Medulla oblongata (tissue), 1 donor: Measurements from ENCODE around the gene RMND1.
"Not testable (repeated sequence)": the region's sequence is repeated elsewhere in the genome, so short reads cannot be mapped to it uniquely, and the experiment has no call there.

ENCODE experiments used
- DNase-seq: peaks from one replicate; pipeline ENCODE4 v3.0.0-alpha.2; 2015; ENCODE audit errors: extremely low spot score

RMND1 gene

DNA sequence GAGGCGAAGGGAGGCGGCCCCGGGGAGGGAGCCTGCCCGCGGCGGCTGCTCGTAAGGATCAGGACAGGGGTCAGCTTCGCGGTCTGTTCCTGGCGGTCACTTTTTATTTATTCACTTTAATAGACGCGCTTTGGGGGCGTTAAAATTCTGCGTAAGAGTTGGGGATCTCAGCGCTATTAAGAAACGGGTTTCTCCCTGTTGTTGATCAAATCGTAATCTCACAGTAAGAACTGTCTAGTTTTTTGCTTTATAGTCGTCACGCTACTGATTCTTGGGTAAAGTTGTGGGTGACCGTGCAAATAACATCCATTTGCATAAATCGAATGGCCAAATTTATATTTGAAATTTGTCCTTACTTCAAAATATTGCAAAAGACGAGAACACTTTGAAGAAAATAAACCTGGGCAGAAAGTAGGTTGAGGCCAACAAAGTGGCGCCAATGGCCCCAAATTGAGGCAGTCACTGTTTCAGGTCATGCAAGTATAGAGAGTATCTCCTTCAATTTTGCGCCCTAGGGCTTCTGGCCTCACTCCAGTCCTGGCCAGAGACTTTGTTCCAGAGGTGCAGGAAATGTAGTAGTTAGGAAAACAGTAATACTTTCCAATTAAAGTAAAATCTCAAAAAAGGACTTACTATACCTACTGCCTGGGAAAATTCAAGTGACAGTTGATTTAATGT, 963 bp upstream of the RMND1 start:
- DNase-seq = peak; percentile 46

GRCh38 chr6:151451417-151451949, 443 bp downstream of the RMND1 start:
- DNase-seq = no peak

DNA sequence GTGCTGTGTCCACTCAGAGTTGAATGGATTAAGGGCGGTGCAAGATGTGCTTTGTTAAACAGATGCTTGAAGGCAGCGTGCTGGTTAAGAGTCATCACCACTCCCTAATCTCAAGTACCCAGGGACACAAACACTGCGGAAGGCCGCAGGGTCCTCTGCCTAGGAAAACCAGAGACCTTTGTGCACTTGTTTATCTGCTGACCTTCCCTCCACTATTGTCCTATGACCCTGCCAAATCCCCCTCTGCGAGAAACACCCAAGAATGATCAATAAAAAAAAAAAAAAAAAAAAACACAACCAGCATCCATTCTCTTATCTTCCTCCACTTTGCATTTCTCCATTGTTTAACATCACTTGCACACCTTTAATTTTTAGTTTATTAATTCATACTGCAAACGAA, 998 bp downstream of the RMND1 start:
- DNase-seq = not testable (repeated sequence)

- no peak for DNase-seq
Measured at GRCh38 chr6:151448623-151449022, 3.3 kb downstream of the RMND1 start.

GRCh38 chr6:151447237-151447636, 4.7 kb downstream of the RMND1 start:
- DNase-seq = no peak

DNA sequence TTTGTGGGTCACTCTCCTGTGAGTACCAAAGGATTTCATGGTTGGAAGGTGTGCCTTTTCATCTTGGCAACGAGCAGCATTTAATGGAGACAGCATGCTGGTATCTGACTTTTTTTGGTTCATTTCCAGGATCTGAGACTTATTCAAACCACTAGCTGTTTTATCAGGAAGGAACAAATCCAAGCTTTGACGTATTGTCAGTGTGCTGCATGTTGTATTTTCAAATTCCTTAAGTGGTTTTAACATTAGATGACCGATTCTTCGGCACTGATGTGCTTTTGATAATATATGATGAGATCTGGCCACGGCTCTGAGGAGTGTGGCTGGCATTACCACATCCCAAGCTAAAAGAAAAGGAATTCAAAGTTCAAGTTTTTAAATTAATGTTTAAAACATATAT, 6.4 kb downstream of the RMND1 start:
- no peak for DNase-seq

- no peak for DNase-seq
Measured at GRCh38 chr6:151443911-151444621, 7.9 kb downstream of the RMND1 start.

- DNase-seq = no peak
Measured at GRCh38 chr6:151443454-151443853, 8.5 kb downstream of the RMND1 start.

DNA sequence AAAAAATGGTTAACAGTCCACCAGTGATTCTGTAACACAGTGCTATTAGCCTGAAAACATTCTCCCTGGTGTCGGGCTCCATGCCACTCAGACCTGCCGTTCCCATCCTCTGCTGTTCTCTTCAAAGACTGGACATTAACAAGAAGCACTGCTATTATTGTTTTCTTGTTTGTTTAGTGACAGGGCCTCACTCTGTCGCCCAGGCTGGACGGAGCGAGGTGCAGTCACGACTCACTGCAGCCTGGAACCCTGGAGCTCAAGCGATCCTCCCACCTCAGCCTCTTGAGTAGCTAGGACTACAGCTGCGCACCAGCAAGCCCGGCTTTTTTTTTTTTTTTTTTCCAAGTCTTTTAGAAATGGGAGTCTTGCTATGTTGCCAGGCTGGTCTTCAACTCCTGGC, 9.6 kb downstream of the RMND1 start:
- DNase-seq = no peak

DNA sequence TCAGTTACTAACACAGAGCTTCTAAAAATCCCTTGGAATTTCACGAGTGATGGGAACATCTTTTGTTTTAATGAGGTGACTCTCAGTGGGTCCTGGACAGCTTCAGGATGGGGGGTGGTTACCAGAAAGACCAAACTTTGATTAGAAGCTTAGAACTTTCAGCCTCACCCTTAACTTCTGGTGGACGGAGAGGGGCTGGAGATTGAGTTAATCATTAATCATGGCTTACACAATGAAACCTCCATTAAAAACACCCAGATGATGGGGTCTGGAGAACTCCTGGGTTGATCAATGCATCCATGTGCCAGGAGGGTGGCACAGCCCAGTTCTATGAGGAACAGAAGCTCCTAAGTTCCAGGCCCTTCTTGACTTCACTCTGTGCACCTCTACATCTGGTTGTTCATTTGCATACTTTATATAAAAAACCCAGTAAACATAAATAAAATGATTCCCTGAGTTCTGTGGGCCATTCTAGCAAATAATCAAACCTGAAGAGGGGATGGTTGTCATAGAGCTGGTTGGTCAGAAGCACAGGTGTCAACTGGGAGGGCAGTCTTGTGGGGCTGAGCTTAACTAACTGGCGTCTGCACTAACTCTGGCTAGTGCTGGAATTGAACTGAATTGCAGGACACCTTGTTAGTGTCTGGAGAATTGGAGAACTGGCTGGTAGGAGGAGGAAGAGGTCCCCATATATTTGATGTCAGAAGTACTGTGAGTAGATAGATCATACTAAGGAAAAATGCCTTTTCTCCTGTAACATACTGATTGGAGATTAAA, 10.3 kb downstream of the RMND1 start:
- DNase-seq = no peak

GRCh38 chr6:151440930-151441329, 11.0 kb downstream of the RMND1 start:
- peak; percentile 38 for DNase-seq

- no peak for DNase-seq
Measured at GRCh38 chr6:151440498-151440897, 11.4 kb downstream of the RMND1 start.

DNA sequence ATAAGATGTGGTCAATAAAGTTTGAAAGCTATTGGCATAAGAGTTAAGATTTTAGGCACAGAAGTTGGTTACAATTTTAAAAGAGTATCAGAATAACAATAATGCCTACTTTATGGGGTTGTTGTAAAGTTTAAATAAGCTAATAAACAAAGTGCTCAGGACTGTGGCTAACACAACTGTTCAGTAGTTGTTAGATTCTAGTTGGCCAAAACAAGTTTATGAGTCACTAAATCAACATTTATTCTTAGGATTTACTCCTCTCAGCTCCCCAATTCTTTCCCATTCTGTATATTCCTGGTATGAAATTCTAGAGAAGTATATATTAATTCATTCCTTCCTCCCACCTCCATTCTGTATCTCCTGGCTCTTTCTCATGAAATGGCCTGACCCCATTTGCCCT, 14.5 kb downstream of the RMND1 start:
- no peak for DNase-seq

DNA sequence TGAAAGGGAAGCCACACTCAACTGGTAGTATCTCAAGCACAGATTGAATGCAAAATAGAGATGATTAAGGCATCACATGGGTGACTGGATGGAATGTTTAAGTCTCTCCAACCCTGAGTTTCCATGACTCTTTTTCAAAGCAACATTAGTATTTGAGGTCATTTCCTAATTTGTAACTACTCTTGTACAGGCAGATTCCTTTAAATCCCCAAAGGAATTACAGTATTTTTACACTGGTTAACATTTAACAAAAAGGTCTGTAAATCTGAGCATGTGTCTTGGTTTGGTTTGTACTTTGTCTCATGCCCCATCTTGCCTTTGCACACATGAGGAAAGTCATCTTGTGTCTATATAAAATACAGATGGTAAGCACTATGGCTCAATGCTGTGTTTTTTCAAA, 15.1 kb downstream of the RMND1 start:
- DNase-seq = no peak

DNA sequence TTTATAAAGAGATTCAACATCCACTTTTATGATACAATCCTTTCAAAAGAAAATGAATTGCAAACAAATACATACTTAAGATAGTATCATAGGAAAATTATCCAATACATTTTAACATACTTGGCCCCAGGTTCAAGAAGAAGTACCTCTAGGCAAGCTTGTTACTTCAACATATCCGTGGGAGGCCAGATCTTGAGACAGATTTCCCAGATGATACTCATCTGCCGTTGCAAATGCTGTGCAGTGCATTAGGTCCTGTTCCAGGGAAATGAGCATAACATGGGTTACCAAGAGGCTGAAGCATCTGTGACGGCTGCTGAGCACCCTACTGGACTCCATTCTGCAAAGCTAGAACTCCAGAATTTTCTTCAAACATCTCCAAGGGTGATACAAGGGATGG, 15.6 kb downstream of the RMND1 start:
- no peak for DNase-seq

- no peak for DNase-seq
Measured at GRCh38 chr6:151434369-151434768, 17.6 kb downstream of the RMND1 start.

DNA sequence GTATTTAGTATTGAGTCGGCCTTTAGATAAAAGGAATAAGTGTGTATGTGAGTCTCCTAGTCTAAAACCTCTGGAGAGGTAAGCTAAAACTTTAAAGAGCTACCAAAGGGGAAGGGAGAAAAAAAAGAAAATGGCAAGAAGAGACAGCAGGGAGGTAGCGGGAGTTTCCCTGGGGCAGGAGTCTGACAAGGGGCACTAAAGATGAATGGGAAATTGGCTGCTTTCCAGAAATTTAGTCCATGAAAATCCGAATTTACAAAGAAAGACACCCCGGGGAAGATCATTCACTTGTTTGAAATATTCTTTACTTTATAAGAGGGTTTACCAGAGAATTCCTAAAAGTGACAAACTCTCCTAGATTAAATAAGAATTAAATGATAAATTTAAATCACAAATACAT, 19.3 kb downstream of the RMND1 start:
- no peak for DNase-seq

DNA sequence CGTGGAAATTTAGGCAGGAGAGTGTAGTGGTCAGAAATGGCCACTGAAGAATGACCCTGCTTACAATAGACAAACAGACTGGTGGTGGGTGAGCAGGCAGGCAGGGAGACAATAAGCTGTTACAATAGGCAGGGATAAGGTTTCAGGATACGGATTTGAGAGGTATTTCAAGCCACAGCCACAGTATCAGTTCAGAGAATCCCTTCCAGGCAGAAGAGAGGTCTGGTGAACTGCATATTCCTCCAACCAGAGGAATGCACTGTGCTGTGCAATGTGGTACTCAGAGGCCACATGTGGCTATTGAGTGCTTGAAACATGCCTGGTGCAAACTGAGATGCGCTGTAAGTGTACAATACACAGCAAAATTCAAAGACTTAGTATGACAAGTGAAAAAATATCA, 20.6 kb downstream of the RMND1 start:
- no peak for DNase-seq

GRCh38 chr6:151430886-151431285, 21.0 kb downstream of the RMND1 start:
- no peak for DNase-seq

- no peak for DNase-seq
Measured at GRCh38 chr6:151428093-151428735, 23.7 kb downstream of the RMND1 start.

GRCh38 chr6:151425561-151425960, 26.4 kb downstream of the RMND1 start:
- DNase-seq = no peak

- DNase-seq = peak; percentile 61
Measured at GRCh38 chr6:151422981-151423380, 28.9 kb downstream of the RMND1 start.
